ENCODE data around the gene CLTCL1.

The CLTCL1 gene

DNA sequence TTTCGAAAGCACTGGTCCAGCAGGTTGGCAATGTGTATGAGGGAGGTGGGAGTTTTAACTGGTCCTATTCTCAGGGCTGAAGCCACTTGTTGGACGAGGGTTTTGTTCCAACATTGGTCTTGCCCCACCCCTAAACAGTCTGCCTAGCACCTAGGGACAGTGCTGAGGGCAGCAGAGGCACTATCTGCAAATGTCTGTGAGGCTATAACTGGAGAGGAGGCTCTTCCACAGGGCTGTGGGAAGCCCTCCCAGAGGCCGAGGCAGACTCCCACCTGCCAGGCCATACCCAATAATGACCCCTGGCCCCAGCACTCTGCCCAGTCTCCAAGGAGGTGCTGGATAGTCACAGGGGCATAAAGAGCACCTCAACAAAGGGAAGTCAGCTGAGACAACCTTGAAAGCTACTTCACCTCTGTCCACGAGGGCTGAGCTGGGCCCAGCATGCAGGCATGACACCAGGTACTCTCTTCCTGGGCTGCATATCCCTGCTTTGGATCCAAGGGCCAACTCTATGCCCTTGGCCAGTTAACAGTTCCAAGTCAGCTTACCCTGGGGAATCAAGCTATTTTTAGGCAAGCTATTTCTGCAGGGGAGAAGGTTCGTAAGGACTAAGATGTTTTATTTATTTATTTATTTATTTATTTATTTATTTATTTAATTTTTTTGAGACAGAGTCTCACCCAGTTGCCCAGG is 72.8 kb downstream of the CLTCL1 start:
- no peak overlapping the region for H3K27ac ChIP-seq

GRCh38 chr22:19216579-19216978 is 74.9 kb downstream of the CLTCL1 start:
- no peaks in the 10 kb centered on the region for H3K4me1 ChIP-seq
- no peak overlapping the region for H3K4me3 ChIP-seq (ENCODE audit: low read depth, low read length)
- H3K27ac ChIP-seq = no peak overlapping the region
- no peaks in the 10 kb centered on the region for H3K9me3 ChIP-seq (ENCODE audit: control insufficient read depth, low read length)
- no peak overlapping the region for H3K4me2 ChIP-seq (ENCODE audit: low read length)
- TF ChIP-seq, protein P1, sequence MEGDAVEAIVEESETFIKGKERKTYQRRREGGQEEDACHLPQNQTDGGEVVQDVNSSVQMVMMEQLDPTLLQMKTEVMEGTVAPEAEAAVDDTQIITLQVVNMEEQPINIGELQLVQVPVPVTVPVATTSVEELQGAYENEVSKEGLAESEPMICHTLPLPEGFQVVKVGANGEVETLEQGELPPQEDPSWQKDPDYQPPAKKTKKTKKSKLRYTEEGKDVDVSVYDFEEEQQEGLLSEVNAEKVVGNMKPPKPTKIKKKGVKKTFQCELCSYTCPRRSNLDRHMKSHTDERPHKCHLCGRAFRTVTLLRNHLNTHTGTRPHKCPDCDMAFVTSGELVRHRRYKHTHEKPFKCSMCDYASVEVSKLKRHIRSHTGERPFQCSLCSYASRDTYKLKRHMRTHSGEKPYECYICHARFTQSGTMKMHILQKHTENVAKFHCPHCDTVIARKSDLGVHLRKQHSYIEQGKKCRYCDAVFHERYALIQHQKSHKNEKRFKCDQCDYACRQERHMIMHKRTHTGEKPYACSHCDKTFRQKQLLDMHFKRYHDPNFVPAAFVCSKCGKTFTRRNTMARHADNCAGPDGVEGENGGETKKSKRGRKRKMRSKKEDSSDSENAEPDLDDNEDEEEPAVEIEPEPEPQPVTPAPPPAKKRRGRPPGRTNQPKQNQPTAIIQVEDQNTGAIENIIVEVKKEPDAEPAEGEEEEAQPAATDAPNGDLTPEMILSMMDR (IDR thresholded peaks at IDR 0.05) = no peak
- no peaks in the 10 kb centered on the region for H3K36me3 ChIP-seq (ENCODE audit: control insufficient read depth, insufficient read depth, low read length)
- H2AFZ ChIP-seq = no peak overlapping the region
- H3K27me3 ChIP-seq (ENCODE audit: control insufficient read depth, insufficient read depth, low read length) = no peaks in the 10 kb centered on the region
- no peaks in the 10 kb centered on the region for H3K79me2 ChIP-seq
- H3K9ac ChIP-seq = no peak overlapping the region

More for the DNA sequence above, 72.8 kb downstream of the CLTCL1 start:
- no peak overlapping the region for H3K9ac ChIP-seq
- no peaks in the 10 kb centered on the region for H3K79me2 ChIP-seq
- no peak overlapping the region for H2AFZ ChIP-seq
- no peak overlapping the region for H3K4me3 ChIP-seq (ENCODE audit: low read depth, low read length)
- H3K36me3 ChIP-seq (ENCODE audit: control insufficient read depth, insufficient read depth, low read length) = no peaks in the 10 kb centered on the region
- H3K4me1 ChIP-seq = no peaks in the 10 kb centered on the region
- TF ChIP-seq, protein P1 (IDR thresholded peaks at IDR 0.05) = no peak
- H3K27me3 ChIP-seq (ENCODE audit: control insufficient read depth, insufficient read depth, low read length) = no peaks in the 10 kb centered on the region
- H3K9me3 ChIP-seq (ENCODE audit: control insufficient read depth, low read length) = no peaks in the 10 kb centered on the region
- no peak overlapping the region for H3K4me2 ChIP-seq (ENCODE audit: low read length)

GRCh38 chr22:19215360-19215759 is 76.2 kb downstream of the CLTCL1 start:
- H2AFZ ChIP-seq = no peak overlapping the region
- no peaks in the 10 kb centered on the region for H3K36me3 ChIP-seq (ENCODE audit: control insufficient read depth, insufficient read depth, low read length)
- no peaks in the 10 kb centered on the region for H3K9me3 ChIP-seq (ENCODE audit: control insufficient read depth, low read length)
- no peaks in the 10 kb centered on the region for H3K27me3 ChIP-seq (ENCODE audit: control insufficient read depth, insufficient read depth, low read length)
- no peaks in the 10 kb centered on the region for H3K79me2 ChIP-seq
- no peaks in the 10 kb centered on the region for H3K4me1 ChIP-seq
- no peak overlapping the region for H3K9ac ChIP-seq
- no peak overlapping the region for H3K4me2 ChIP-seq (ENCODE audit: low read length)
- no peak overlapping the region for H3K4me3 ChIP-seq (ENCODE audit: low read depth, low read length)
- TF ChIP-seq, protein P1 (IDR thresholded peaks at IDR 0.05) = no peak
- H3K27ac ChIP-seq = no peak overlapping the region

DNA sequence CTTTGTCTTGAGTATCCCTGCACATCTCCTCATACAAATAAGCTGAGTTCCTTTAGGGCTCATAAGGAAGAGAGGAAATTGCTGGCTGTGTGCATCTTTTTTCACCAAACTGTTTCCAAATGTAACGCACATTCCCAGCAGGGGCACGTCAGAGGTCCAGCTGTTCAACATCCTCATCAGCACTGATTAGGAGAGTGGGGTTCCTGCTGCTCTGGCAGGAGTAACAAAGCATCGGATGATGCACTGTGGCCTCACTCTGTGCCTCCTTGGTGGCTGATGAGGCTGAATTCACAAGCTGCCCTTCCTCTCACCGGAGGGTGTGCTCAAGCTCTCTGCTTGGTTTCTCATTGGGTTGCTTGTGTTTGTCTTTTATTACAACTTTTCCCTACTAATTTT is 77.4 kb downstream of the CLTCL1 start:
- H3K4me2 ChIP-seq (ENCODE audit: low read length) = no peak overlapping the region
- H3K27me3 ChIP-seq (ENCODE audit: control insufficient read depth, insufficient read depth, low read length) = no peaks in the 10 kb centered on the region
- H3K4me1 ChIP-seq = no peaks in the 10 kb centered on the region
- H2AFZ ChIP-seq = no peak overlapping the region
- H3K4me3 ChIP-seq (ENCODE audit: low read depth, low read length) = no peak overlapping the region
- H3K9me3 ChIP-seq (ENCODE audit: control insufficient read depth, low read length) = no peaks in the 10 kb centered on the region
- no peaks in the 10 kb centered on the region for H3K79me2 ChIP-seq
- no peak overlapping the region for H3K9ac ChIP-seq
- H3K27ac ChIP-seq = no peak overlapping the region
- H3K36me3 ChIP-seq (ENCODE audit: control insufficient read depth, insufficient read depth, low read length) = no peaks in the 10 kb centered on the region
- TF ChIP-seq, protein P1 (IDR thresholded peaks at IDR 0.05) = no peak
